B cell (primary cell): ENCODE measurements around the gene TRMT112. TPM values are rescaled to one million over a fixed set of nuclear protein-coding genes. Genes with fewer than 3 reads are reported as not detected.

ENCODE experiments used
- ATAC-seq: fragments of 200-7000 bp; cut with Tn5 transposase; one replicate; pipeline ENCODE4 v1.10.0; 2021; ENCODE audit warnings: low read depth, mild to moderate bottlenecking, moderate number of reproducible peaks, moderate library complexity
- CTCF ChIA-PET: fragments of 350-600 bp; sonication (Branson Sonifier 250); formaldehyde crosslinking; loops from one replicate; lab custom pipeline; 2021; ENCODE audit warnings: antibody characterized with exemption, inconsistent platforms; lab: Charles Lee
- POLR2A ChIA-PET: fragments of 350-600 bp; sonication (Branson Sonifier 250); formaldehyde crosslinking; loops from one replicate; lab custom pipeline; 2021; ENCODE audit warnings: antibody characterized with exemption; lab: Charles Lee
- DNase-seq: peaks from one replicate; pipeline ENCODE4 v3.0.0; 2013
- H2AFZ ChIP-seq: 2 replicates; pipeline ENCODE4 v1.6.1; 2012; ENCODE audit warnings: mild to moderate bottlenecking, low read depth, low read length; ENCODE audit not compliant: insufficient read depth, poor library complexity, severe bottlenecking
- H3K27ac ChIP-seq, 2 donors: 1 replicate in 1 of 2; 2 replicates in 1 of 2; pipeline ENCODE4 v1.5.1; 2012 to 2013; ENCODE audit warnings: low read length in 2 of 2, mild to moderate bottlenecking in 2 of 2, moderate library complexity in 1 of 2
- H3K27me3 ChIP-seq, 4 experiments: fragments of 200-600 bp in 1 of 4; sonication (generic) in 1 of 4; replicated peaks in 1 of 4; 1 replicate in 2 of 4; 2 replicates in 2 of 4; pipeline versions ENCODE4 v1.6.1 to v1.7.0; 2013 to 2016; ENCODE audit warnings: low read length in 3 of 4, mild to moderate bottlenecking in 2 of 4, mixed read lengths in 1 of 4, moderate library complexity in 1 of 4; ENCODE audit not compliant: insufficient read depth in 4 of 4, control insufficient read depth in 3 of 4; ENCODE audit errors: control extremely low read depth in 1 of 4
- H3K36me3 ChIP-seq, 2 experiments: replicated peaks in 1 of 2; 1 replicate in 1 of 2; 2 replicates in 1 of 2; pipeline versions ENCODE4 v1.6.1 to v1.7.1; 2013; ENCODE audit warnings: low read length in 1 of 2; ENCODE audit not compliant: insufficient read depth in 2 of 2, control insufficient read depth in 1 of 2; ENCODE audit errors: control extremely low read depth in 1 of 2, extremely low read depth in 1 of 2
- H3K4me1 ChIP-seq, 2 donors: fragments of 200-600 bp in 1 of 2; sonication (generic) in 1 of 2; 1 replicate in 1 of 2; 2 replicates in 1 of 2; pipeline versions ENCODE4 v1.5.1 to v1.6.1; 2013 to 2017; ENCODE audit warnings: low read length in 2 of 2; ENCODE audit not compliant: control insufficient read depth in 2 of 2, insufficient read depth in 2 of 2
- H3K4me2 ChIP-seq: replicated peaks from 2 replicates; pipeline ENCODE3; 2012; ENCODE audit warnings: mild to moderate bottlenecking, low read depth, low read length; ENCODE audit not compliant: poor library complexity, severe bottlenecking
- H3K4me3 ChIP-seq, 5 experiments: fragments of 200-600 bp in 1 of 5; sonication (generic) in 1 of 5; 1 replicate in 3 of 5; 2 replicates in 2 of 5; pipeline versions ENCODE4 v1.5.1 to v1.7.0; 2011 to 2016; ENCODE audit warnings: low read length in 4 of 5, mild to moderate bottlenecking in 4 of 5, low read depth in 2 of 5, control low read depth in 1 of 5, moderate library complexity in 1 of 5; ENCODE audit not compliant: insufficient read depth in 1 of 5; ENCODE audit errors: control extremely low read depth in 1 of 5, extremely low read depth in 1 of 5
- H3K79me2 ChIP-seq: fragments of 200-600 bp; sonication (generic); one replicate; pipeline ENCODE4 v1.6.0; 2016; ENCODE audit warnings: low read length; ENCODE audit not compliant: control insufficient read depth, insufficient read depth
- H3K9ac ChIP-seq: fragments of 200-600 bp; sonication (generic); 2 replicates; pipeline ENCODE4 v1.6.1; 2017; ENCODE audit warnings: mild to moderate bottlenecking, low read length, moderate library complexity
- H3K9me3 ChIP-seq, 3 donors: one replicate each; pipeline versions ENCODE4 v1.6.1 to v1.7.1; 2013; ENCODE audit warnings: low read length in 2 of 3; ENCODE audit not compliant: control insufficient read depth in 2 of 3, insufficient read depth in 1 of 3; ENCODE audit errors: control extremely low read depth in 1 of 3
- H4K20me1 ChIP-seq: 2 replicates; pipeline ENCODE4 v1.6.0; 2012; ENCODE audit warnings: mild to moderate bottlenecking, low read length; ENCODE audit not compliant: insufficient read depth, control insufficient read depth, poor library complexity, severe bottlenecking
- H3K27ac Mint-ChIP-seq: one replicate; pipeline ENCODE4 v1.8.0; 2021; ENCODE audit warnings: mixed read lengths
- H3K27me3 Mint-ChIP-seq: one replicate; pipeline ENCODE4 v1.8.0; 2021; ENCODE audit warnings: mixed read lengths
- H3K4me1 Mint-ChIP-seq: one replicate; pipeline ENCODE4 v1.8.0; 2021; ENCODE audit warnings: mixed read lengths
- H3K4me3 Mint-ChIP-seq: one replicate; pipeline ENCODE4 v1.8.0; 2021; ENCODE audit warnings: mixed read lengths
- H3K9me3 Mint-ChIP-seq: one replicate; pipeline ENCODE4 v1.8.0; 2022; ENCODE audit warnings: mixed read lengths; ENCODE audit not compliant: insufficient read depth
- CTCF ChIP-seq: fragments of 200-600 bp; IDR thresholded peaks from one replicate; pipeline ENCODE4 v1.8.0; 2022; ENCODE audit warnings: antibody characterized with exemption, mild to moderate bottlenecking
- EZH2 ChIP-seq: IDR thresholded peaks from 2 replicates; pipeline ENCODE4 v1.6.1; 2012; ENCODE audit warnings: borderline replicate concordance, low read depth, mild to moderate bottlenecking, moderate library complexity, low read length; ENCODE audit not compliant: insufficient read depth, poor library complexity, severe bottlenecking
- WGBS: methylation state at CpG from one replicate; pipeline ENCODE4 v1.1.5; 2013; ENCODE audit warnings: missing lambda C conversion rate; ENCODE audit not compliant: insufficient coverage; 5-methylcytosine and 5-hydroxymethylcytosine counted together
- intact Hi-C: fragments of 100-400 bp; cut with micrococcal nuclease; formaldehyde crosslinking; loops from one replicate; pipeline ENCODE4 v1.10.0; 2022
- polyA plus RNA-seq: library from polyadenylated mRNA; depleted of rRNA; stranded (reverse); fragments of >200 nt; gene quantifications from 2 replicates; pipeline ENCODE4 v1.2.3, GENCODE V29; 2012
- total RNA-seq, 2 donors: library from RNA; stranded (reverse); fragments of 120-200 nt in 1 of 2; gene quantifications; 1 replicate in 1 of 2; 2 replicates in 1 of 2; pipeline versions ENCODE4 v1.2.3 to v1.2.4, GENCODE V29; 2013 to 2022

Gene TRMT112
- total and polyA plus RNA-seq, 2 donors (not counting 1 experiment from before 2014, with no cell fraction given), result 133 to 231 TPM

- peak overlapping the region; percentile 94 for H3K27ac Mint-ChIP-seq
- TF ChIP-seq CTCF (no peak), EZH2 (no peak)
- DNase-seq (peak; percentile 34), ATAC-seq (no peak)
- H3K4me1 Mint-ChIP-seq, result peaks cover 66% of the 10 kb centered on the region
- H3K9me3 Mint-ChIP-seq, result no peaks in the 10 kb centered on the region
- H3K4me3 Mint-ChIP-seq, result peak overlapping the region; percentile 89
- peaks cover 37% of the 10 kb centered on the region for H3K79me2 ChIP-seq
- H4K20me1 ChIP-seq, result peaks cover 36% of the 10 kb centered on the region
- H3K4me3 ChIP-seq, result peak overlapping the region; percentile 16 to 89 (median 81)
- intact Hi-C loops, result no loop called here
- H3K9ac ChIP-seq, result peak overlapping the region; percentile 94
- H3K27me3 ChIP-seq, result no peaks in the 10 kb centered on the region
- WGBS, result 50% methylated on average over 1 of the region's 4 CpGs
- peaks cover 2 to 35% of the 10 kb centered on the region in 2 experiments for H3K36me3 ChIP-seq
- H3K4me1 ChIP-seq, result peaks cover 38 to 53% of the 10 kb centered on the region in 2 donors
- H3K27ac ChIP-seq, result peak overlapping the region; percentile 89 to 100
- peak overlapping the region; percentile 98 for H3K4me2 ChIP-seq
- peak overlapping the region; percentile 56 for H2AFZ ChIP-seq
- POLR2A ChIA-PET, result interaction anchor here (1.4 to 1.9 kb wide), 2 partner anchors 7 to 439 kb away, joined by 4 to 8 read pairs; partner anchors contain the start of gene SF1
- no peaks in the 10 kb centered on the region for H3K9me3 ChIP-seq
- no peaks in the 10 kb centered on the region for H3K27me3 Mint-ChIP-seq
- CTCF ChIA-PET, result interaction anchor here (0.7 to 5.5 kb wide), 5 partner anchors 16 to 351 kb away, joined by 3 to 63 read pairs (median 14); partner anchors contain the start of genes ESRRA, PRDX5 and TRMT112
These were observed 21.9 kb upstream of the TRMT112 start for GRCh38 chr11:64339286-64339685.

GRCh38 chr11:64338716-64339115 is 21.4 kb upstream of the TRMT112 start:
- no peak for DNase-seq
- Histone ChIP-seq H3K9me3 (no peaks in the 10 kb centered on the region), H3K27ac (peak overlapping the region in 1 of 2 donors; percentile 100), H3K4me3 (no peak overlapping the region), H3K4me2 (peak overlapping the region; percentile 98), H3K27me3 (no peaks in the 10 kb centered on the region), H2AFZ (no peak overlapping the region), H3K9ac (no peak overlapping the region), H3K4me1 (peaks cover 38 to 54% of the 10 kb centered on the region in 2 donors), H3K36me3 (peaks cover 2 to 29% of the 10 kb centered on the region in 2 experiments), H3K79me2 (peaks cover 37% of the 10 kb centered on the region), H4K20me1 (peaks cover 31% of the 10 kb centered on the region)
- TF ChIP-seq CTCF, result no peak
- no peak for TF ChIP-seq EZH2
- peak overlapping the region; percentile 94 for H3K27ac Mint-ChIP-seq
- peaks cover 67% of the 10 kb centered on the region for H3K4me1 Mint-ChIP-seq
- POLR2A ChIA-PET, result interaction anchor here (0.7 kb wide), 1 partner anchor 1501 kb away, joined by 6 read pairs; no protein-coding TSS in a partner anchor
- ATAC-seq, result no peak
- no peaks in the 10 kb centered on the region for H3K27me3 Mint-ChIP-seq
- CTCF ChIA-PET, result interaction anchor here (0.7 to 4.1 kb wide), 5 partner anchors 21 to 352 kb away, joined by 3 to 14 read pairs (median 3); partner anchors contain the start of genes ESRRA, PRDX5 and TRMT112
- intact Hi-C loops, result no loop called here
- WGBS, result no CpG with 5 or more reads among the region's 8 CpGs
- H3K4me3 Mint-ChIP-seq, result peak overlapping the region; percentile 89
- H3K9me3 Mint-ChIP-seq, result no peaks in the 10 kb centered on the region
